Measurements from ENCODE around the gene APOBEC3B.
"Not testable (repeated sequence)": the region's sequence is repeated elsewhere in the genome, so short reads cannot be mapped to it uniquely, and the experiment has no call there.

Gene APOBEC3B

GRCh38 chr22:38981992-38982927 is at the start of gene APOBEC3B:
APOBEC3B (plus strand) TSS chr22:38982347; CDS start chr22:38982454, 107 bp downstream.
- peak; percentile 90 for DNase-seq

- peak; percentile 95 for DNase-seq
Observed at GRCh38 chr22:38935023-38935422, 47.1 kb upstream of the APOBEC3B start.

- no peak for DNase-seq
Observed at GRCh38 chr22:38935616-38936015, 46.5 kb upstream of the APOBEC3B start.

DNA sequence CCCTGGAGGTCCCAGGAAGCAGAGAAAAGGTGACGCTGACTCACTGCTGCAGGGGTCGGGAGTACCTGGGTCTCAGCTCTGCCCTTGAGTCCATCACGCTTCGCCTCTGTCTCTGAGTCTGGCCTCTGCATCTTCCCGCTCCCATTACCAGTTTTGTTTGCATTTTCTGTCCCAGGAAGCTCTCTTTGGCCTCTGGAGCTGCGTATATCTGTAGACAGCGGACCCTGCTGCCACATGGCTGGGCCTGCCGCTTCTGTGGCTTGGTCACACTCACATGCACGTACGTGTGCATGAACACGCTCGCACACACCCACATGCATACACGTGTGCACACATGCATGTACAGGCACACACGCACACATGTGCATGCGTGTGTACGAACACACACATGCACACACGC is 45.6 kb upstream of the APOBEC3B start:
- DNase-seq = no peak

DNA sequence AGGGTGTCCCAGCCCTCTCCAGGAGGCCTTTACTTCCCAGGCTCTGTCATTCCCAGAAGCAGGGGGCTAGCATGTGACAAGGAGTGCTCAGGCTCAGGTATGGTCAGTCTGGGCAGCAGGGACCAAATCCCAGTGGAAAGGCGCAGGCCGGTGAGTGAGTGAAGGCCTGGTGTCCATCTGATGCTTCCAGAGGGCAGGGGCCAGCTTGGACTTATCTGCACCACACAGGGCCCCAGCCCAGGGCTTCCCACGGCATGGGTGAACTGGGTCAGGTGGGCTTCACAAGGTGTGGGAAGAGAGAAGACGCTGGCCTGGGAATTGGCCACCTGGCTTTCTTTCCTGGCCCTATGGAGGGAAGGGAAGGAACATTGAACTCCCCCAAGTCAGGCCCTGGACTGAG is 45.1 kb upstream of the APOBEC3B start:
- DNase-seq = no peak

GRCh38 chr22:38937541-38937940 is 44.6 kb upstream of the APOBEC3B start:
- DNase-seq = no peak

- no peak for DNase-seq
Observed at GRCh38 chr22:38938221-38938620, 43.9 kb upstream of the APOBEC3B start.

DNA sequence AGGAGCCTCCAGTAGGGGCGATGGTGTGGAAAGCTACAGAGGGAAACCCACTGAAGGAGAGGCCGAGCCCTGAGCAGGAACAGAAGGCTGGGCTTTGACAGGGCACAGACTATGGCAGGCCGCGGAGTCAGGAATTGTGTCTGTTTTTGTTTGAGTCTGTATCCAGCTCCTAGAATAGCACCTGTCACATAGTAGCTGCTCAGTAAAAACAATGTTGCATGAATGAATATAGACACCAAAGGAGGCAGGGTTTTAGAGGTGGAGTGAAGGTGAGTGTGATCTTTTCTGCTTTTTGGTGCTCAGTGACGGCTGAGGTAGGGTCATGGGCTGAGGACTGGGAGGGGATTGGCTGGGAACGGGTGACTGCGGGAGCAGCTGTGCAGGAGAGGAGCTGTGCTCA is 43.2 kb upstream of the APOBEC3B start:
- no peak for DNase-seq

DNA sequence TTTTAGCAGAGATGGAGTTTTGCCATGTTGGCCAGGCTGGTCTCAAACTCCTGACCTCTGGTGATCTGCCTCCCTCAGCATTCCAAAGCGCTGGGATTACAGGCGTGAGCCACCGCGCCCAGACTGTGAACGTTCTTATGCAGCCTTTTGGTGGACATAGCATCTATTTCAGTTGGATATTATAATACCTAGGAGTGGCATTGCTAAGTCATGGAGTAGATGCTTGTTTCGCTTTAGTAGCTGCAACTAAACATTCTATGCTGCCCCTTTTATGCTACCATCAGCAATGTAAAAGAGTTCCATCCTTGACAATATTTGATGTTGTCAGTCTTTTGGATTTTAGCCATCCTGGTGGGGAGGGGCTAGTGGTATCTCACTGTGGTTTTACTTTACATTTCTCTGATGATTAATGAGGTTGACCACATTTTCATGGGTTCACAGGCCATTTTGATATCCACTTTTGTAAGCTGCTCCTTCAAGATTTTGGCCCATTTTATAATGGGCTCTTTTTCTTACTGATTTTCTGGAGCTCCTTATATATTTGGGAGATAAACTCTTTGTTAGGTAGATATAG is 41.2 kb upstream of the APOBEC3B start:
- DNase-seq = no peak

- no peak for DNase-seq
Observed at GRCh38 chr22:38941488-38941987, 40.6 kb upstream of the APOBEC3B start.

- DNase-seq = no peak
Observed at GRCh38 chr22:38942702-38943101, 39.4 kb upstream of the APOBEC3B start.

DNA sequence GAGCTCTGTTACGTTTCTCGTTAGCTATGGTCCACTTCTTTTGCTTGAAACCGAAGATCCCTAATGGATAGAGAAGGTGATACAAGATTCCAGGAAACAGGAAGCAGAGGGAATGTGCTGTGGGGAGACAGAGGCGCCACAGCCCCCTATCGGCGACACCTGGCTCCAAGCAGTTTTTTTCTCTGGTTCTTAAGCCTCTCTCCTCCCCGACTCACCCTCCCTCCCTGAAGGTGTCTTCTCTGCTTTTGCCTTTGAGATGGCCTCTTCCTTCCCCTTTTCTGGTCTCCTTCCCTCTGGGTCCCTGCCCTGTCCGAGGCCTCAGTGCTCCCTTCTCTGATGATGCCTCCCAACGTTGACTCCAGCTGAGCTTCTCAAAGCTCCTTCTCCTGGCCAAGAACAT is 38.9 kb upstream of the APOBEC3B start:
- no peak for DNase-seq

- DNase-seq = no peak
Observed at GRCh38 chr22:38943882-38944281, 38.3 kb upstream of the APOBEC3B start.

DNA sequence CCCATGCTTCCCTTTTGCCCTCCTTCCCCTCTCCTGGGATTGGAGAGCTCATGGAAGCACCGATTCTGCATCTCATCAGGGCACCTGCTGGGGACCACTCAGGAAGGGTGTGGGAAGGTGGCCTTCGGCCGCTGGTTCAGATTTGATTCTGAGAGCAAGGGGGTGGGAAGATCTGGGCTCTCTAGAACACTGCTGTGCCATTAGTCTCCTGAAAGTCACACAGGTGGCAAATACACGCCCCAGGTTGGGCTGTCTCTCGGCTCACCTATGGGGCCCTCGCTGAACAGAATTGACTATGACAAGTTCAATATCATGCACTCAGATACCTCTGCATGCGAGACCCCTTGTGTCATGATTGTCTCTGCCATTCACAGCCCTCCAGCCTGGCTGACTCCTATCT is 37.5 kb upstream of the APOBEC3B start:
- no peak for DNase-seq

- not testable (repeated sequence) for DNase-seq
Observed at GRCh38 chr22:38945706-38946338, 36.3 kb upstream of the APOBEC3B start.

DNA sequence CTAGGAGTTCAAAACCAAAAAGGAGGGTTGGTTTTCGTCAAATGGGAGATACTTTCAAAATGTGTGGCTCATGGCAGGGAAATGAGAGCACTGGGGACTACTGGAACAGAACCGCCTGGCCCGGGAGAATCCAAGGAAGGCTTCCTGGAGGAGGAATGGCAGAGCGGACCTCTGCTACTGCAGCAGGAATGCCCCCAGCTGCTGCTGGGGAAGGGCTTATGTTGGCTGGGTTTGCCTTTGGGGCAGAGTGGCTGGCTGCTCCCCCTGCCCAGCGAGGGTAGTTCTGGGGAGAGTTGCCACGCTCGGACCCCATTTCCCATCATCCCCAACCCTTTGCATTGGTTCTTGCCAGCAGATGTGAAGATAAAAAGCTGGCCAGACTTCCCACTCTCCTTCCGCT is 35.4 kb upstream of the APOBEC3B start:
- no peak for DNase-seq

- DNase-seq = no peak
Observed at GRCh38 chr22:38947321-38948140, 34.6 kb upstream of the APOBEC3B start.

DNA sequence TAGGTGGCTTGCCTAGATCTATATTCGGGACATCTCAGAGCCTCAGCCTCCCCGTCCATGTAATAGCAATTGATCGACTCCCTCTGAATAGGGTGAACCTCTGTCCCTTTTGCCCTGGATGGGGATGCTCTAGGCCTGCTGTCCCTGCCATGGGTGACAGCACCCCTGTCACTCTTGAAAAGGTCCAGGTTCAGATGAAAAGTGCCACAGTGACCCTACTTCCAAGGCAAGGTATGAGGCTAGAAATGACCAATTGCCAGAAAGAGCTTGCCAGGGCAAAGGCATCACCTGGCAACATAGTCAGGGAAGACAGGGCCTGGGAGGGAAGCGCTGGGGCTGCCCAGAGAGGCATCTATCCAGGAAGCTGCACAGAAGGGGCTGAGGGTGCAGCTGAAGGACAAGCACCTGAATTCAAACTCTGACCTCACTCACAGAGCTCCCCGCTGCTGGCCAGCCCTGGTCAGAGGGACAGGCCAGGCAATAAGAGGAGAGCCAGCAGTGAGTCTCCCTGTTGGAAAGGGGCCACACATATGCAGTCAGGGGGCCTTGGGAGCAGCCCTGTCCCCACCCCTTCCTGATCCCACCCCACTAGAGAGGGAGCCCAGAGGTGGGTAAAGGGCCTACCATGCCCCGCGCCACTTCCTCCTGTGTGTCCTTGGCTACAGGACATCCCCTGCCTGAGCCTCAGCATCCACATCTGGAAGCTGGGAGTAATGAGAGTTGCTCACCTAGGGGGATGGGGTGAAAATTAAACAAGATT is 33.8 kb upstream of the APOBEC3B start:
- no peak for DNase-seq

DNA sequence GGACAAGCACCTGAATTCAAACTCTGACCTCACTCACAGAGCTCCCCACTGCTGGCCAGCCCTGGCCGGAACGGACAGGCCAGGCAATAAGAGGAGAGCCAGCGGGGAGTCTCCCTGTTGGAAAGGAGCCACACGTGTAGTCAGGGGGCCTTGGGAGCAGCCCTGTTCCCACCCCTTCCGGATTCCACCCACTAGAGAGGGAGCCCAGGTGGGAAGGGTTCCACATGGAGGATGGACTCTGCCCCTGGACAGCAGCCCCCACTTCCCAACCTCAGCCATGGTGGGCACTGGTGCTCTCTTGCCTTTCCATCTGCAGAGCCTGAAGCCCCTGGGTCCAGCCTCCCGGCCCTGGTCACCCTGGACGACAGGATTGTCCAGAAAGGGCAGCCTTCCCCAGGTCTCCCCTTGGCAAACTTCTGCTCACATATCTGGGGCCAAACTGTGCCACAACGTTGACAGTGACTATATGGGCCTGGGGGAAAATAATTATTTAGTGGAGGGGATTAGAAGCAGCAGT is 32.2 kb upstream of the APOBEC3B start:
- no peak for DNase-seq

- DNase-seq = no peak
Observed at GRCh38 chr22:38950527-38951295, 31.4 kb upstream of the APOBEC3B start.

GRCh38 chr22:38951734-38952133 is 30.4 kb upstream of the APOBEC3B start:
- no peak for DNase-seq

Data from NCI-H2029 (cell line).